KMS-11 (cell line): ENCODE measurements around the gene DIRAS1.
"Not testable (repeated sequence)": the region's sequence is repeated elsewhere in the genome, so short reads cannot be mapped to it uniquely, and the experiment has no call there.

Experiments
- H2AFZ ChIP-seq: fragments of 200-600 bp; sonication (generic); 2 replicates; pipeline ENCODE4 v1.6.1; 2016; ENCODE audit warnings: antibody characterized with exemption, mixed run types, low read depth
- H3K27ac ChIP-seq: fragments of 200-600 bp; sonication (generic); 2 replicates; pipeline ENCODE4 v1.6.1; 2016; ENCODE audit warnings: mild to moderate bottlenecking, mixed run types
- H3K27me3 ChIP-seq: fragments of 200-600 bp; sonication (generic); 2 replicates; pipeline ENCODE4 v1.6.1; 2017; ENCODE audit warnings: mild to moderate bottlenecking, low read depth, mixed run types, moderate library complexity; ENCODE audit not compliant: insufficient read depth
- H3K36me3 ChIP-seq: fragments of 200-600 bp; sonication (generic); 2 replicates; pipeline ENCODE4 v1.6.1; 2017; ENCODE audit warnings: mild to moderate bottlenecking, mixed run types; ENCODE audit not compliant: insufficient read depth
- H3K4me1 ChIP-seq: fragments of 200-600 bp; sonication (generic); 2 replicates; pipeline ENCODE4 v1.6.1; 2016; ENCODE audit warnings: mild to moderate bottlenecking, low read depth, mixed run types; ENCODE audit not compliant: poor library complexity, severe bottlenecking
- H3K4me2 ChIP-seq: fragments of 200-600 bp; sonication (generic); 2 replicates; pipeline ENCODE4 v1.7.0; 2016; ENCODE audit warnings: mild to moderate bottlenecking, mixed run types
- H3K4me3 ChIP-seq: fragments of 200-600 bp; sonication (generic); IDR thresholded peaks from 2 replicates; pipeline ENCODE4 v1.6.1; 2017; ENCODE audit warnings: low read depth, low read length, mixed read lengths; ENCODE audit not compliant: insufficient read depth
- H3K79me2 ChIP-seq: fragments of 200-600 bp; sonication (generic); 2 replicates; pipeline ENCODE4 v1.6.1; 2016; ENCODE audit warnings: low read depth, mixed run types; ENCODE audit not compliant: insufficient read depth
- H3K9ac ChIP-seq: fragments of 200-600 bp; sonication (generic); 2 replicates; pipeline ENCODE4 v1.6.1; 2016; ENCODE audit warnings: mild to moderate bottlenecking, mixed run types
- H4K20me1 ChIP-seq: fragments of 200-600 bp; sonication (generic); 2 replicates; pipeline ENCODE4 v1.6.1; 2016; ENCODE audit warnings: mild to moderate bottlenecking, mixed run types; ENCODE audit not compliant: insufficient read depth
- CTCF ChIP-seq: fragments of 200-600 bp; sonication (generic); conservative IDR thresholded peaks from 2 replicates; pipeline ENCODE4 v1.6.1; 2017; ENCODE audit warnings: low read depth, mild to moderate bottlenecking, antibody characterized with exemption, low read length, moderate library complexity, mixed read lengths

DIRAS1 gene

GRCh38 chr19:2675892-2676291 lies 45.3 kb downstream of the DIRAS1 start:
- no peaks in the 10 kb centered on the region for H4K20me1 ChIP-seq
- H3K27me3 ChIP-seq, result no peaks in the 10 kb centered on the region
- H2AFZ ChIP-seq, result no peak overlapping the region
- no peaks in the 10 kb centered on the region for H3K36me3 ChIP-seq
- H3K27ac ChIP-seq, result no peak overlapping the region
- no peak overlapping the region for H3K4me2 ChIP-seq
- no peak for TF ChIP-seq CTCF
- H3K4me1 ChIP-seq, result no peaks in the 10 kb centered on the region
- H3K79me2 ChIP-seq, result no peaks in the 10 kb centered on the region
- no peak overlapping the region for H3K4me3 ChIP-seq
- no peak overlapping the region for H3K9ac ChIP-seq

DNA sequence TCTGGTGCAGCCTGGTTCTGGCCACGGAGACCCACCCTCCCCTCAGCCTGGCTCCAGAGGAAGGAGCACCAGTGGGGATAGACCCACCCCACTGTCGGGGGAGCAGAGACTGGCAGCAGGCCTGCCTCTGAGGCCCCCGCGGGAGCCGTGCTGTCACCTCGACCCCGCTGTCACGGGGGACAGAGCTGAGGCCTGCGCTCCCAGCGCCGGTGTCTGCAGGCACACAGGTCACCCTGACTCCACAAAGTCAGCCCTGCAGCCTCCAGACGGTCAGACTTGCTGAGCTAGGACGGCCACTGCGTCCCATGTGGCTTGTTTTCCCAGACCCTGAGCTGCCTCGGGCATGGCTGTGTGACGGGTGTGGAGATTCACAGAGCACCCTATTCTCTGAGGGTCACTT lies 51.0 kb downstream of the DIRAS1 start:
- H2AFZ ChIP-seq, result no peak overlapping the region
- no peak overlapping the region for H3K4me3 ChIP-seq
- H3K4me2 ChIP-seq, result no peak overlapping the region
- no peaks in the 10 kb centered on the region for H3K79me2 ChIP-seq
- TF ChIP-seq CTCF, result no peak
- H3K27ac ChIP-seq, result no peak overlapping the region
- no peak overlapping the region for H3K9ac ChIP-seq
- no peaks in the 10 kb centered on the region for H3K27me3 ChIP-seq
- H4K20me1 ChIP-seq, result no peaks in the 10 kb centered on the region
- no peaks in the 10 kb centered on the region for H3K36me3 ChIP-seq
- H3K4me1 ChIP-seq, result no peaks in the 10 kb centered on the region

- Histone ChIP-seq H3K4me3 (no peak overlapping the region), H2AFZ (no peak overlapping the region), H4K20me1 (no peaks in the 10 kb centered on the region), H3K79me2 (no peaks in the 10 kb centered on the region), H3K9ac (no peak overlapping the region), H3K4me2 (no peak overlapping the region), H3K27me3 (no peaks in the 10 kb centered on the region), H3K27ac (no peak overlapping the region), H3K4me1 (no peaks in the 10 kb centered on the region), H3K36me3 (no peaks in the 10 kb centered on the region)
- no peak for TF ChIP-seq CTCF
Observed at GRCh38 chr19:2668175-2668763, 52.9 kb downstream of the DIRAS1 start.

DNA sequence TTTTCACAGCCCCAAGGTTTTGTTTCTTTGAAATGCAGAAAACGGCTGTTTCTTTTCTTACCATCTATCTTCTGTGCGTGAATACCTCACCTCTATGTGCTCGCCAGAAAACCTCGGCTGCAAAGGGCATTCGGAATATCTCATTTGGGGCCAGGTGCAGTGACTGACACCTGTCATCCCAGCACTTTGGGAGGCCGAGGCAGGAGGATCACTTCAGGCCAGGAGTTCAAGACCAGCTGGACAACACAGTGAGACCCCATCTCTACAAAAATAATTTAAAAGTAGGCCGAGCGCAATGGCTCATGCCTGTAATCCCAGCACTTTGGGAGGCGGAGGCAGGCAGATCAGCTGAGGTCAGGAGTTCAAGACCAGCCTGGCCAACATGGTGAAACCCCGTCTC lies 53.8 kb downstream of the DIRAS1 start:
- H3K9ac ChIP-seq, H2AFZ ChIP-seq, H3K27me3 ChIP-seq, H3K36me3 ChIP-seq, H3K4me3 ChIP-seq, H3K4me2 ChIP-seq, H3K79me2 ChIP-seq, H3K27ac ChIP-seq, H3K4me1 ChIP-seq, H4K20me1 ChIP-seq: not testable (repeated sequence)

- Histone ChIP-seq H3K4me3 (no peak overlapping the region), H3K79me2 (no peaks in the 10 kb centered on the region), H3K4me2 (no peak overlapping the region), H3K27me3 (no peaks in the 10 kb centered on the region), H3K4me1 (no peaks in the 10 kb centered on the region), H2AFZ (no peak overlapping the region), H3K9ac (no peak overlapping the region), H4K20me1 (no peaks in the 10 kb centered on the region), H3K27ac (no peak overlapping the region), H3K36me3 (no peaks in the 10 kb centered on the region)
- TF ChIP-seq CTCF, result no peak
Observed at GRCh38 chr19:2666344-2666994, 54.7 kb downstream of the DIRAS1 start.
